ENCODE data around the gene C3orf20.

DNA sequence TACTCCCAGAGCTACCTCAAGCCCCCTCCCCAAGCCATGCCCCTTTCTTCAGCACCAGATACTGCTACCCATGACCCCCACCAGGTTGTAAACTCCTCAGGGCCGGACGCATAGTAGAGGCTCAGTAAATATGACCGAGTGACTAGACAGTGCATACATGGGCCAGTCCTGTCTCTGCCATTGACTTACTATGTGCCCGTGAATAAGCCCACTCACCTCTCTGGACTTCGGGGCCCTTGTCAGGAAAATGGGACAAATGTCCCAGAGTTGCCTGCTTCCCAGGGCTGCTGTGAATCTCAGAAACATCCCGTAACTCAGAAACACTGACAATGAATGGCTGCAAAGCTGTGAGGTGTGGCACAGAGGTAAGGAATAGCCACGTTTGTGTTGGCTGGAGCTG lies 95.7 kb downstream of the C3orf20 start:
- TF ChIP-seq CTCF (conservative IDR thresholded peaks at IDR 0.05) (no peak), ZFX (IDR thresholded peaks at IDR 0.05) (no peak)
